Fibroblast of lung (primary cell): Measurements from ENCODE around the gene FCGBP. TPM values are rescaled to one million over a fixed set of nuclear protein-coding genes. Genes with fewer than 3 reads are reported as not detected.
"Not testable (repeated sequence)": the region's sequence is repeated elsewhere in the genome, so short reads cannot be mapped to it uniquely, and the experiment has no call there.

Source experiments
- DNase-seq, 2 donors: peaks; one replicate each; pipeline versions ENCODE4 v3.0.0 to v3.0.0-alpha.2; 2010; ENCODE audit warnings: low read depth in 2 of 2
- H2AFZ ChIP-seq: 2 replicates; pipeline ENCODE4 v1.5.1; 2012; ENCODE audit warnings: low read length, control low read depth, inconsistent platforms
- H3K27ac ChIP-seq: 2 replicates; pipeline ENCODE4 v1.5.1; 2011; ENCODE audit warnings: low read length, control low read depth; ENCODE audit not compliant: insufficient read depth
- H3K27me3 ChIP-seq: 2 replicates; pipeline ENCODE4 v1.5.1; 2011; ENCODE audit warnings: mild to moderate bottlenecking, low read length; ENCODE audit not compliant: control insufficient read depth, insufficient read depth
- H3K36me3 ChIP-seq: 2 replicates; pipeline ENCODE4 v1.5.1; 2011; ENCODE audit warnings: low read length; ENCODE audit not compliant: control insufficient read depth, insufficient read depth
- H3K4me1 ChIP-seq: 2 replicates; pipeline ENCODE4 v1.5.1; 2011; ENCODE audit warnings: low read length; ENCODE audit not compliant: control insufficient read depth, insufficient read depth; ENCODE audit errors: extremely low read depth
- H3K4me2 ChIP-seq: 2 replicates; pipeline ENCODE4 v1.5.1; 2011; ENCODE audit warnings: low read length, control low read depth; ENCODE audit not compliant: insufficient read depth; ENCODE audit errors: extremely low read depth
- H3K4me3 ChIP-seq, 4 experiments: fragments of 200-600 bp in 1 of 4; sonication (generic) in 1 of 4; replicated peaks in 1 of 4; 2 replicates each; pipeline ENCODE4 v1.5.1; 2011 to 2016; ENCODE audit warnings: low read length in 4 of 4, low read depth in 3 of 4, mild to moderate bottlenecking in 3 of 4, control low read depth in 2 of 4, inconsistent platforms in 1 of 4, mixed read lengths in 1 of 4; ENCODE audit not compliant: insufficient read depth in 1 of 4; ENCODE audit errors: control extremely low read depth in 1 of 4
- H3K79me2 ChIP-seq: 2 replicates; pipeline ENCODE4 v1.5.1; 2012; ENCODE audit warnings: mild to moderate bottlenecking, low read length, inconsistent platforms; ENCODE audit not compliant: control insufficient read depth, insufficient read depth
- H3K9ac ChIP-seq: 2 replicates; pipeline ENCODE4 v1.5.1; 2011; ENCODE audit warnings: mild to moderate bottlenecking, low read length, control low read depth; ENCODE audit not compliant: insufficient read depth
- H3K9me3 ChIP-seq: 2 replicates; pipeline ENCODE4 v1.5.1; 2012; ENCODE audit warnings: low read depth, low read length; ENCODE audit not compliant: control insufficient read depth, insufficient read depth
- H4K20me1 ChIP-seq: 2 replicates; pipeline ENCODE4 v1.5.1; 2011; ENCODE audit warnings: low read length; ENCODE audit not compliant: control insufficient read depth, insufficient read depth; ENCODE audit errors: extremely low read depth
- CTCF ChIP-seq, 2 donors: IDR thresholded peaks in 1 of 2; conservative IDR thresholded peaks in 1 of 2; 1 replicate in 1 of 2; 2 replicates in 1 of 2; pipeline ENCODE4 v1.5.1; 2011 to 2012; ENCODE audit warnings: low read length in 2 of 2, control low read depth in 1 of 2, inconsistent platforms in 1 of 2, low read depth in 1 of 2, mild to moderate bottlenecking in 1 of 2
- polyA plus RNA-seq, 2 donors: library from polyadenylated mRNA; depleted of rRNA in 1 of 2; stranded (reverse) in 1 of 2; unstranded in 1 of 2; fragments of >200 nt; gene quantifications; 2 replicates each; pipeline ENCODE4 v1.2.1, GENCODE V29; 2011 to 2012; ENCODE audit warnings: missing spikeins in 1 of 2
- total RNA-seq: library from RNA; depleted of rRNA; stranded (reverse); fragments of >200 nt; gene quantifications from 2 replicates; pipeline ENCODE4 v1.2.1, GENCODE V29; 2014

FCGBP gene
- total and polyA plus RNA-seq, 2 donors (not counting 1 experiment from before 2014, with no cell fraction given) = 0.02 to 0.33 TPM

- no peaks in the 10 kb centered on the region for H3K36me3 ChIP-seq
- H3K4me2 ChIP-seq = no peak overlapping the region
- no peak overlapping the region for H2AFZ ChIP-seq
- DNase-seq = no peak
- H3K27ac ChIP-seq = no peak overlapping the region
- H3K4me1 ChIP-seq = no peaks in the 10 kb centered on the region
- no peaks in the 10 kb centered on the region for H3K27me3 ChIP-seq
- no peaks in the 10 kb centered on the region for H3K9me3 ChIP-seq
- no peaks in the 10 kb centered on the region for H3K79me2 ChIP-seq
- no peaks in the 10 kb centered on the region for H4K20me1 ChIP-seq
- H3K4me3 ChIP-seq = no peak overlapping the region
- no peak overlapping the region for H3K9ac ChIP-seq
- no peak for TF ChIP-seq CTCF (conservative IDR thresholded peaks at IDR 0.05 in 1 of 2, IDR thresholded peaks at IDR 0.05 in 1 of 2; ENCODE audit: low read depth in 1 of 2, low read length in 2 of 2)
Measured at GRCh38 chr19:39963898-39964297, 29.5 kb upstream of the FCGBP start.

GRCh38 chr19:39959407-39959806 is 25.0 kb upstream of the FCGBP start:
- H3K27ac ChIP-seq, H3K4me3 ChIP-seq, H3K4me1 ChIP-seq, H2AFZ ChIP-seq, H3K27me3 ChIP-seq, H3K36me3 ChIP-seq, DNase-seq, H3K9me3 ChIP-seq, H3K9ac ChIP-seq, H3K4me2 ChIP-seq, H4K20me1 ChIP-seq, H3K79me2 ChIP-seq: not testable (repeated sequence)

GRCh38 chr19:39958942-39959341 is 24.5 kb upstream of the FCGBP start:
- H4K20me1 ChIP-seq, H3K9ac ChIP-seq, H2AFZ ChIP-seq, H3K79me2 ChIP-seq, H3K27ac ChIP-seq, H3K4me2 ChIP-seq, H3K9me3 ChIP-seq, H3K4me1 ChIP-seq, H3K4me3 ChIP-seq, H3K36me3 ChIP-seq, H3K27me3 ChIP-seq, DNase-seq: not testable (repeated sequence)

GRCh38 chr19:39957886-39958285 is 23.5 kb upstream of the FCGBP start:
- not testable (repeated sequence) for H4K20me1 ChIP-seq, H2AFZ ChIP-seq, H3K4me1 ChIP-seq, H3K9me3 ChIP-seq, H3K4me3 ChIP-seq, H3K27ac ChIP-seq, H3K79me2 ChIP-seq, DNase-seq, H3K9ac ChIP-seq, H3K36me3 ChIP-seq, H3K4me2 ChIP-seq, H3K27me3 ChIP-seq
